ENCODE data around the gene UBE2D3.

The UBE2D3 gene

GRCh38 chr4:102758241-102759160 is 68.8 kb downstream of the UBE2D3 start:
- ChIA-PET POLR2A (interaction anchor here (1.3 kb wide), 1 partner anchor 59 kb away, joined by 3 read pairs; no protein-coding TSS in a partner anchor), CTCF (no interaction called here)

GRCh38 chr4:102757681-102758080 is 69.7 kb downstream of the UBE2D3 start:
- CTCF ChIA-PET = no interaction called here
- POLR2A ChIA-PET = interaction anchor here (1.3 kb wide), 1 partner anchor 60 kb away, joined by 3 read pairs; no protein-coding TSS in a partner anchor
- TF ChIP-seq CTBP1 (IDR thresholded peaks at IDR 0.05; ENCODE audit: borderline replicate concordance) = no peak
- no peak for TF ChIP-seq ELF4 (IDR thresholded peaks at IDR 0.05)
- TF ChIP-seq ARNT (IDR thresholded peaks at IDR 0.05) = no peak
- TF ChIP-seq L3MBTL2 (conservative IDR thresholded peaks at IDR 0.05) = no peak
- no peak for TF ChIP-seq SUZ12 (IDR thresholded peaks at IDR 0.05)
- TF ChIP-seq ZNF384 (IDR thresholded peaks at IDR 0.05) = no peak
- TF ChIP-seq FOXK2 (IDR thresholded peaks at IDR 0.05) = no peak
- no peak for DNase-seq (ENCODE audit: extremely low spot score)

More at GRCh38 chr4:102758241-102759160, 68.8 kb downstream of the UBE2D3 start:
- TF ChIP-seq SUZ12 (IDR thresholded peaks at IDR 0.05) (no peak), ELF4 (IDR thresholded peaks at IDR 0.05) (no peak), FOXA1 (IDR thresholded peaks at IDR 0.05) (no peak), ARNT (IDR thresholded peaks at IDR 0.05) (no peak), PKNOX1 (IDR thresholded peaks at IDR 0.05) (no peak), FOXM1 (IDR thresholded peaks at IDR 0.05; ENCODE audit: borderline replicate concordance) (no peak), FOXK2 (IDR thresholded peaks at IDR 0.05) (no peak), ZNF384 (IDR thresholded peaks at IDR 0.05) (no peak), L3MBTL2 (conservative IDR thresholded peaks at IDR 0.05) (no peak), TARDBP (IDR thresholded peaks at IDR 0.05) (no peak), LEF1 (IDR thresholded peaks at IDR 0.05; ENCODE audit: borderline replicate concordance) (no peak), HDGF (IDR thresholded peaks at IDR 0.05; ENCODE audit: borderline replicate concordance) (no peak), SP1 (IDR thresholded peaks at IDR 0.05) (no peak), BHLHE40 (IDR thresholded peaks at IDR 0.05; ENCODE audit: borderline replicate concordance) (no peak)
- no peak for DNase-seq (ENCODE audit: extremely low spot score)

GRCh38 chr4:102754044-102754443 is 73.3 kb downstream of the UBE2D3 start:
- POLR2A ChIA-PET = no interaction called here
- TF ChIP-seq TARDBP (IDR thresholded peaks at IDR 0.05) (no peak), ARNT (IDR thresholded peaks at IDR 0.05) (no peak), HDGF (IDR thresholded peaks at IDR 0.05; ENCODE audit: borderline replicate concordance) (no peak), FOXA1 (IDR thresholded peaks at IDR 0.05) (no peak), ZNF384 (IDR thresholded peaks at IDR 0.05) (no peak), NFRKB (IDR thresholded peaks at IDR 0.05) (no peak), CTBP1 (IDR thresholded peaks at IDR 0.05; ENCODE audit: borderline replicate concordance) (no peak), SUZ12 (IDR thresholded peaks at IDR 0.05) (no peak), FOXM1 (IDR thresholded peaks at IDR 0.05; ENCODE audit: borderline replicate concordance) (no peak), FOXK2 (IDR thresholded peaks at IDR 0.05) (no peak), BHLHE40 (IDR thresholded peaks at IDR 0.05; ENCODE audit: borderline replicate concordance) (no peak), ELF4 (IDR thresholded peaks at IDR 0.05) (no peak), PKNOX1 (IDR thresholded peaks at IDR 0.05) (no peak), LEF1 (IDR thresholded peaks at IDR 0.05; ENCODE audit: borderline replicate concordance) (no peak), L3MBTL2 (conservative IDR thresholded peaks at IDR 0.05) (no peak), SP1 (IDR thresholded peaks at IDR 0.05) (no peak)
- no peak for DNase-seq (ENCODE audit: extremely low spot score)
- CTCF ChIA-PET = no interaction called here

- no peak for TF ChIP-seq ELF4 (IDR thresholded peaks at IDR 0.05)
- no peak for TF ChIP-seq L3MBTL2 (conservative IDR thresholded peaks at IDR 0.05)
- no peak for TF ChIP-seq PKNOX1 (IDR thresholded peaks at IDR 0.05)
- TF ChIP-seq ARNT (IDR thresholded peaks at IDR 0.05) = no peak
- TF ChIP-seq FOXM1 (IDR thresholded peaks at IDR 0.05; ENCODE audit: borderline replicate concordance) = no peak
- TF ChIP-seq TARDBP (IDR thresholded peaks at IDR 0.05) = no peak
- no peak for TF ChIP-seq CTBP1 (IDR thresholded peaks at IDR 0.05; ENCODE audit: borderline replicate concordance)
- TF ChIP-seq BHLHE40 (IDR thresholded peaks at IDR 0.05; ENCODE audit: borderline replicate concordance) = no peak
- ChIA-PET CTCF (no interaction called here), POLR2A (no interaction called here)
- DNase-seq (ENCODE audit: extremely low spot score) = no peak
These were observed 75.4 kb downstream of the UBE2D3 start for GRCh38 chr4:102751941-102752340.

All from HEK293T (cell line).